Measurements from ENCODE around the gene NDEL1. TPM values are rescaled to one million over a fixed set of nuclear protein-coding genes. Genes with fewer than 3 reads are reported as not detected.

Gene NDEL1
- total RNA-seq, 1 donor from 2014 or later = 51.7 TPM

- Mint-ChIP-seq H3K4me3 (ENCODE audit: unreplicated experiment) (no peak overlapping the region), H3K27me3 (ENCODE audit: unreplicated experiment) (no peaks in the 10 kb centered on the region), H3K27ac (ENCODE audit: unreplicated experiment) (no peak overlapping the region), H3K4me1 (ENCODE audit: low read depth, unreplicated experiment) (no peaks in the 10 kb centered on the region), H3K36me3 (ENCODE audit: unreplicated experiment) (no peaks in the 10 kb centered on the region), H3K9me3 (ENCODE audit: unreplicated experiment) (no peaks in the 10 kb centered on the region)
- no peak for DNase-seq
- no peak for TF ChIP-seq CTCF (IDR thresholded peaks at IDR 0.05; ENCODE audit: partially characterized antibody, unreplicated experiment)
Observed at GRCh38 chr17:8413328-8413727, 22.4 kb upstream of the NDEL1 start.

GRCh38 chr17:8413938-8414337, 21.7 kb upstream of the NDEL1 start:
- no peak for TF ChIP-seq CTCF (IDR thresholded peaks at IDR 0.05; ENCODE audit: partially characterized antibody, unreplicated experiment)
- Mint-ChIP-seq H3K27ac (ENCODE audit: unreplicated experiment) (no peak overlapping the region), H3K4me1 (ENCODE audit: low read depth, unreplicated experiment) (no peaks in the 10 kb centered on the region), H3K9me3 (ENCODE audit: unreplicated experiment) (no peaks in the 10 kb centered on the region), H3K4me3 (ENCODE audit: unreplicated experiment) (no peak overlapping the region), H3K36me3 (ENCODE audit: unreplicated experiment) (no peaks in the 10 kb centered on the region), H3K27me3 (ENCODE audit: unreplicated experiment) (no peaks in the 10 kb centered on the region)
- DNase-seq = no peak

- Mint-ChIP-seq H3K36me3 (ENCODE audit: unreplicated experiment) (no peaks in the 10 kb centered on the region), H3K27me3 (ENCODE audit: unreplicated experiment) (no peaks in the 10 kb centered on the region), H3K27ac (ENCODE audit: unreplicated experiment) (no peak overlapping the region), H3K9me3 (ENCODE audit: unreplicated experiment) (no peaks in the 10 kb centered on the region), H3K4me3 (ENCODE audit: unreplicated experiment) (no peak overlapping the region), H3K4me1 (ENCODE audit: low read depth, unreplicated experiment) (no peaks in the 10 kb centered on the region)
- DNase-seq = no peak
- TF ChIP-seq CTCF (IDR thresholded peaks at IDR 0.05; ENCODE audit: partially characterized antibody, unreplicated experiment) = no peak
Observed at GRCh38 chr17:8417806-8418205, 17.9 kb upstream of the NDEL1 start.

GRCh38 chr17:8418471-8418870, 17.2 kb upstream of the NDEL1 start:
- no peak overlapping the region for H3K27ac Mint-ChIP-seq (ENCODE audit: unreplicated experiment)
- no peak for DNase-seq
- TF ChIP-seq CTCF (IDR thresholded peaks at IDR 0.05; ENCODE audit: partially characterized antibody, unreplicated experiment) = no peak
- H3K4me3 Mint-ChIP-seq (ENCODE audit: unreplicated experiment) = no peak overlapping the region
- no peaks in the 10 kb centered on the region for H3K36me3 Mint-ChIP-seq (ENCODE audit: unreplicated experiment)
- H3K4me1 Mint-ChIP-seq (ENCODE audit: low read depth, unreplicated experiment) = no peaks in the 10 kb centered on the region
- no peaks in the 10 kb centered on the region for H3K9me3 Mint-ChIP-seq (ENCODE audit: unreplicated experiment)
- no peaks in the 10 kb centered on the region for H3K27me3 Mint-ChIP-seq (ENCODE audit: unreplicated experiment)

GRCh38 chr17:8419305-8419704, 16.4 kb upstream of the NDEL1 start:
- Mint-ChIP-seq H3K36me3 (ENCODE audit: unreplicated experiment) (no peaks in the 10 kb centered on the region), H3K27me3 (ENCODE audit: unreplicated experiment) (no peaks in the 10 kb centered on the region), H3K9me3 (ENCODE audit: unreplicated experiment) (no peaks in the 10 kb centered on the region), H3K27ac (ENCODE audit: unreplicated experiment) (no peak overlapping the region), H3K4me3 (ENCODE audit: unreplicated experiment) (no peak overlapping the region), H3K4me1 (ENCODE audit: low read depth, unreplicated experiment) (no peaks in the 10 kb centered on the region)
- no peak for TF ChIP-seq CTCF (IDR thresholded peaks at IDR 0.05; ENCODE audit: partially characterized antibody, unreplicated experiment)
- DNase-seq = no peak

All from glutamatergic neuron (in vitro differentiated cells).